GM19324 (cell line): ENCODE data around the gene ATRNL1.

Source experiments
- ATAC-seq: cut with Tn5 transposase; IDR thresholded peaks from one replicate; pipeline ENCODE4 v1.9.1; 2021; ENCODE audit warnings: mild to moderate bottlenecking, moderate library complexity; ENCODE audit not compliant: unreplicated experiment, low FRiP score

Gene ATRNL1

GRCh38 chr10:115968236-115968635 lies 875.1 kb downstream of the ATRNL1 start:
- no peak for ATAC-seq

GRCh38 chr10:115969591-115969990 lies 876.4 kb downstream of the ATRNL1 start:
- ATAC-seq, result no peak

- no peak for ATAC-seq
These were observed 878.8 kb downstream of the ATRNL1 start for GRCh38 chr10:115971921-115972320.

- ATAC-seq, result no peak
These were observed 879.3 kb downstream of the ATRNL1 start for GRCh38 chr10:115972426-115972825.

DNA sequence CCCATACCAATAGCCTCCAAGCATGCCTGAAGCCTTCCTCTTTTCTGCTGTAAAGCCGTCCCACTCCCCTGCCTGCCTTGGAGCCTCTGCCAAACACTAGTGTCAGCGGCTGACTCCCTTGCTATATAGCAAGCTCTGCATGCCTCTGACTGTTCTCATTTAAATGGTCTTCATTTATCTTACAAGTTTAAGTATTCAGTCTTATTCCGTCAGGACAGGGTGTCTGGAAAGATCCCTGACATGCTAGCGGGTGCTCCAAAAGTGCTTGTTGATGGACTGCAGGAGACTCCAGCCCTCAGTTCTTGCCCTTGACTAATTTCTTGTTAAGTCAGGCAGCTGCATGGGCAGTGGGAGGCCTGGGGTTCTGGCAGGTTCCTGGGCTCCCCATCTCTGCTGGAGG lies 881.2 kb downstream of the ATRNL1 start:
- no peak for ATAC-seq

- ATAC-seq, result no peak
These were observed 881.8 kb downstream of the ATRNL1 start for GRCh38 chr10:115974816-115975430.

- no peak for ATAC-seq
These were observed 882.3 kb downstream of the ATRNL1 start for GRCh38 chr10:115975506-115975905.

GRCh38 chr10:115976342-115976741 lies 883.2 kb downstream of the ATRNL1 start:
- no peak for ATAC-seq

DNA sequence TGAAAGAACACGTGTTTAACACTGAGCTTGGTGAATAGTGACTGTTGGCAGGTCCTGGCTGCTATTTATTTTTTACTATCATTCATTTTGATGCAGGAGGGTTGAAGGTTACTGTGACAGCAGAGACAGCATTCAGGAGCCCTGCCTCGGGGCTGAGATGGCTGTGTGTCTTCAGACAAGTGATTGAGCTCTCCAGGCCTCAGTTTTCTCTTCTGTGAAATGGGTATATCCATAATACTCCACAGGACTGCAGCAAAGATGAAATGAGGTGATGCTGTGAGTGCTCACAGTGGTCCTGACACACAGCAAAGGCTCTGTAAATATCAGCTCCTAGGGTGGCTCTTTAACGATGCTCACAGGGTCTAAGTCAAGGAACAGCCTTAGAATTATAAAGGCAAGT lies 884.7 kb downstream of the ATRNL1 start:
- ATAC-seq, result no peak

DNA sequence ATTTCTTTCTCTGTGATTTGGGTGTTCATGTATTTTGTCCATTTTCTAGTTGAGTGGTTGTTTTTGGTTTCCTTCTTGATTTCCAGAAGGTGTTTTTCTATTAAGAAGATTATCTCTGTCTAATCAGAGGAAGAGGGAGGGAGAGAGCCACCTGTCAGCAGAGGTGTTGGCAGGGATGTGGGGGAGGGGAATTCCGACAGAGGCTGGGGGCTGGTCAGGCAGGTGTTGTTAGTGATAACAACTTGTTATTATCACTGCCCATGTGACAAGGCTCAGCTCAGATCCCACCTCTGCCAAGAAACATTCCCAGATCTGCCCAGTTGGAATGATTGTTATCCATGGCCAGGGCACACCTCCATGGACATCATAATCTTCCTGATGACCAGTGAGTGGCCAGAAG lies 886.4 kb downstream of the ATRNL1 start:
- ATAC-seq, result no peak

- ATAC-seq, result no peak
These were observed 887.3 kb downstream of the ATRNL1 start for GRCh38 chr10:115980470-115980869.

DNA sequence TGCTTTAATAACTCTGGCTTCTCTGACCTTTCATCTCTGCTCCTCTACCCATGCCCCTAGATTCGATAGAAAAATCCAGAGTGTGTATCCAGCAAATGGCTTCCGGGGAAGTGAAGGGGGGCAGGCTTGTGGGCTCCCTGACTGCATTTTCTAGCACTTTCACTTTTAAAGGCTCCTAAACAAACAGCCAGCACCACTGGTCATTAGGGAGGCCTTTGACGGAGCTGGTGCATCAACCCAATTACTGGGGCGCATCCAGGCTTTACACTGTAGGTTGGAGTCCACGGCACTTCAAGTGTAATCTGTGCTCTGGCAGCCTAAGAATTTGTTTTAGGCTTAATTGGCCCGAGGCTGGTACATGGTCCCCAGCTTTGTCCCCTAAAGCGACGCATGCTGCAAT lies 887.9 kb downstream of the ATRNL1 start:
- ATAC-seq, result no peak

- no peak for ATAC-seq
These were observed 888.9 kb downstream of the ATRNL1 start for GRCh38 chr10:115982076-115982475.

DNA sequence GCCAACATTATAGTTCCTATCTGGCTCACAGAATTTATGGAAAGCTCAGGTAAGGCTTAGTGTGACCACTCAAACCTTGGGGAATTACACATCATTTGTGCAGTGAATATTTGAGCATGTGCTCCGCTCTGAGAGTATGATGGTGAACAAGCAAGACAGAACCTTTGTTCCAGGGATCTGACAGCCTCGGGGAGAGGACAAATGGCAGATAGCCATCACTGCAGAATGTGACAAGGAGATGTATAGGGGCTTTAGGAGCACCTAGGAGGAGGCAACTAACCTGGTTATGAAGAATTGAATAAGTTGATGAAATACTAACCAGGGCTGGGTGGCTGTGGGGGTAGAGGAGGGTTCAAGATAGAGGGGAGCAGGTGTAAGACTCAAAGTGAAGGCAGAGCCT lies 889.4 kb downstream of the ATRNL1 start:
- ATAC-seq, result no peak

DNA sequence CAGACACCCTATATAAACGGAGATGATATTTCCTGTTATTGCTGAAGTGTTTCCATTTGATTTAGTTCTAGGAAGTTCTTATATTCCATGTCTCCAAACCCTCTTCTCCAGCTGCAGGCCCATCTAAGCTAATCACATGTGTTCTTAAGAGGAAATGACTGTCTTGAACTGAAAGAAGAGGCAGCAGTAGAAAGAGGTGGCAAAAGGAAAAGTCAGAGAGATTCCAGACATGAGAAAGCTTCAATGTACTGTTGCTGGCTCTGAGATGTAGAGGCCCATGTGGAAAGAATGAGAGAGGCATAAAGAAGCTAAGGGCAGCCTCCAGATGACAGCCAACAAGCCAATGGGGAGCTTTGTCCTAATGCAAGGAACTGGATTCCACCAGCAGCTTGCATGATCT lies 892.6 kb downstream of the ATRNL1 start:
- ATAC-seq, result no peak

DNA sequence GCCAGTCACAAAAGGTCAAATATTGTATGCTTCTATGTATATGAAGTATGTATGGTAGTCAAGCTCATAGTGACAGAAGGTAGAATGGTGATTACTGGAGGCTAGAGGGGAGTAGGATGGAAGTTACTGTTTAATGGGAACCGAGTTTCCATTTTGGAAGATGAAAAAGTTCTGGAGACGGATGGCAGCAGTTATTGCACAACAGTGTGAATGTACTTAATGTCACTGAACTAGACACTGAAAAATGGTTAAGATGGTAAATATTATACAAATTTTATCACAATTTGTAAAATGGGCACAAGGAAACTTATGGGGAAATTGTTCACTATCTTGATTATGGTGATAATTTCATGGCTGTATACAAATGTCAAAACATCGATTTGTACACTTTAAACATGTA lies 895.2 kb downstream of the ATRNL1 start:
- ATAC-seq, result no peak

GRCh38 chr10:115989621-115990020 lies 896.5 kb downstream of the ATRNL1 start:
- ATAC-seq, result no peak

DNA sequence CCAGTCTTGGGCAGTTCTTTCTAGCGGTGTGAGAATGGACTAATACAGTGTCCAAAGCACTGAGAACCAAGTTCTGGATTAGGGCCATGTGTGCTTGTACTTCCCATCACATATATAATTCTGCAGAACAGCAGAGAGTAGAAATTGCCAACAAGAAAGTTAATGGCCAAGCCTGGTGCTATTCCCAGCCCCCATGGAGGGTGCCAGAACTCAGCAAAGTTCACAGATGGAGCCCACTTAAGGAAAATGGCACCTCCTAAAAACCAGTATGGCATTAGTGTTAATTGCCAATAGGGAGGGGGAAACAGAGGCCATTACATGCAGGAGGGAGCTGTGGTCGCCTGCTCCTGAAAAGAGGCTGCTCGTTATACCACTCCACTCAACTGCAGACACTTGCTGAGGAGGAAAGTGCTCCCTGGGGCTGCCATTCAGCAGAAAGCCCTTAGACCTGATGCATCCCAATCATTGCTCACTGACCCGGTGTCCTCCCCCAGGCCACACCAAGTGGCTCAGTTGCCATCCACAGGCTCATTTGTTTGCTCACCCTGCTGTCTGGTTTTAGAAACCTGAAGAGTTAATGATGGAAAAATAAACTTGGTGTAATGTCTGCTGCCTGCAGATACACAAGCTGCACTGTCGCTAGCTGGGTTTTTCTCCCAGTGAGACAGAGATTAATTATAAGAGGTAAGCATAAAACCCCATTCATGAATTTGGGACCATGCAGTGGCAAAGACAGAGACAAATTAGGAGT lies 899.2 kb downstream of the ATRNL1 start:
- ATAC-seq, result no peak

GRCh38 chr10:115996031-115996430 lies 902.9 kb downstream of the ATRNL1 start:
- no peak for ATAC-seq

- no peak for ATAC-seq
These were observed 905.1 kb downstream of the ATRNL1 start for GRCh38 chr10:115998301-115998700.
